ENCODE measurements around the gene CDH20. TPM values are rescaled to one million over a fixed set of nuclear protein-coding genes. Genes with fewer than 3 reads are reported as not detected.
A peak's percentile ranks its signal among the peaks of the same experiment; 100 is the strongest.

The CDH20 gene
- total RNA-seq, 1 experiment from 2014 or later = not detected

DNA sequence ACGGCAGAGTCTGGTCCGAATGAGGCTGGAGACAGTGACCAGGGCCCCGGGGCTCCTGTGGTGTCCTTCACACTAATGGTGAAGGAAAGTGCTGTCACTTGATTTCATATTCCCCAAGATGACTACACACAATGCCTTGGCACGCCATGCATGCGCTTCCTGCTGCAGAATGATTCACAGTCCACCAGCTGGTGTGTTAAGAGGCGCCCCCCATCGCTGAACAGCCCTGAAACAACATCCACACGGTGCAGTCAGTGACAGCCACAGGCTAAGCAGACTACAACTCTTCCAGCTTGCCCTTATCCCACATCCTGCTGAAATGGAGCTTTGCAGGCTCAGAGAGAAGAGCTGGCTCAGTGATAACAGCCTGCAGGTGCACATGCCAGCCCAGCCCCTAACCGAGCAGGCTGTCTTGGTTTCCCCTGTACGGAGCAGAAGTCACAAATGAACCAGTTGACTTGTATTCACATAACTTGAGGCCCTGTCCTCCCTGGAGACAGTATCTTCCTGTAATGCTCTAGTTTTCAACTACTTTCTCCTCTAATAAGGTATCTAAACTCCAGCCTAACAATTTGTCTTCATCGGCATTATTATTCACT is 24.3 kb upstream of the CDH20 start:
- Mint-ChIP-seq H3K36me3 (ENCODE audit: insufficient read depth, unreplicated experiment) (no peaks in the 10 kb centered on the region), H3K4me1 (ENCODE audit: low read depth, unreplicated experiment) (no peaks in the 10 kb centered on the region), H3K27ac (ENCODE audit: unreplicated experiment) (no peak overlapping the region), H3K27me3 (ENCODE audit: unreplicated experiment) (peaks cover 11% of the 10 kb centered on the region), H3K9me3 (ENCODE audit: low read depth, unreplicated experiment) (no peaks in the 10 kb centered on the region), H3K4me3 (ENCODE audit: low read depth, unreplicated experiment) (no peak overlapping the region)
- intact Hi-C loops (cut with micrococcal nuclease; ENCODE audit: unreplicated experiment) = no loop called here
- BruUV-seq (replicated peaks) = no TSS peak
- TF ChIP-seq CTCF (IDR thresholded peaks at IDR 0.05; ENCODE audit: unreplicated experiment) = no peak
- DNase-seq = peak; percentile 6
- CTCF ChIA-PET = no interaction called here

- no peaks in the 10 kb centered on the region for H3K4me1 Mint-ChIP-seq (ENCODE audit: low read depth, unreplicated experiment)
- no peaks in the 10 kb centered on the region for H3K27me3 Mint-ChIP-seq (ENCODE audit: unreplicated experiment)
- H3K36me3 Mint-ChIP-seq (ENCODE audit: insufficient read depth, unreplicated experiment) = no peaks in the 10 kb centered on the region
- CTCF ChIA-PET = interaction anchor here (0.8 to 2.8 kb wide), 6 partner anchors 9 to 572 kb away, joined by 3 to 44 read pairs (median 3); no protein-coding TSS in a partner anchor
- H3K9me3 Mint-ChIP-seq (ENCODE audit: low read depth, unreplicated experiment) = peaks cover 3% of the 10 kb centered on the region
- intact Hi-C loops (cut with micrococcal nuclease; ENCODE audit: unreplicated experiment) = loop anchor here (1.0 to 5.0 kb wide), 4 partner anchors 180 to 809 kb away; no protein-coding TSS in a partner anchor
- BruUV-seq (replicated peaks) = no TSS peak
- no peak overlapping the region for H3K27ac Mint-ChIP-seq (ENCODE audit: unreplicated experiment)
- peak; percentile 96 for TF ChIP-seq CTCF (IDR thresholded peaks at IDR 0.05; ENCODE audit: unreplicated experiment)
- no peak overlapping the region for H3K4me3 Mint-ChIP-seq (ENCODE audit: low read depth, unreplicated experiment)
- peak; percentile 87 for DNase-seq
Observed at GRCh38 chr18:61322265-61322873, 10.9 kb upstream of the CDH20 start.

DNA sequence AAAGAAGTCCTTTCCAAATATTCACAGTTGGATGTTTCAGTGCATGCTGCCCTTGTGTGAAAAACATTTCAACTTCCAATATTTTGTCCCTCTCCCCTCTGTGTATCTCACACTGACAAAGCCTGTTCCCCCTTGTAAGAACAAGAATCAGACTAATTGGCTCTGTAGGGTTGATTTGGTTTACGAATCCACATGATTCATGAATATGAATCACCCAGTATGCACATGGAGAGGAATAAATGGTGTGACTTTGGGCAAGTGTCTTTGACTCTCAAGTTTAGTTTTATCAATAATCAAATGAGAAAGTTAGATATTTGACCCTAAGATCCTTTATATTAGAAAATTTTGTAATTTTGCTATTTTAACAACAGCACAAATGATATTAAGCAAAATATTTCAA is 9.3 kb upstream of the CDH20 start:
- no peak for TF ChIP-seq CTCF (IDR thresholded peaks at IDR 0.05; ENCODE audit: unreplicated experiment)
- Mint-ChIP-seq H3K9me3 (ENCODE audit: low read depth, unreplicated experiment) (peaks cover 3% of the 10 kb centered on the region), H3K27me3 (ENCODE audit: unreplicated experiment) (no peaks in the 10 kb centered on the region), H3K27ac (ENCODE audit: unreplicated experiment) (no peak overlapping the region), H3K4me3 (ENCODE audit: low read depth, unreplicated experiment) (no peak overlapping the region), H3K4me1 (ENCODE audit: low read depth, unreplicated experiment) (no peaks in the 10 kb centered on the region), H3K36me3 (ENCODE audit: insufficient read depth, unreplicated experiment) (no peaks in the 10 kb centered on the region)
- BruUV-seq (replicated peaks) = no TSS peak
- intact Hi-C loops (cut with micrococcal nuclease; ENCODE audit: unreplicated experiment) = loop anchor here (5.0 kb wide), 2 partner anchors 517 to 637 kb away; no protein-coding TSS in a partner anchor
- no peak for DNase-seq
- CTCF ChIA-PET = interaction anchor here (2.8 kb wide), 1 partner anchor 178 kb away, joined by 44 read pairs; no protein-coding TSS in a partner anchor

DNA sequence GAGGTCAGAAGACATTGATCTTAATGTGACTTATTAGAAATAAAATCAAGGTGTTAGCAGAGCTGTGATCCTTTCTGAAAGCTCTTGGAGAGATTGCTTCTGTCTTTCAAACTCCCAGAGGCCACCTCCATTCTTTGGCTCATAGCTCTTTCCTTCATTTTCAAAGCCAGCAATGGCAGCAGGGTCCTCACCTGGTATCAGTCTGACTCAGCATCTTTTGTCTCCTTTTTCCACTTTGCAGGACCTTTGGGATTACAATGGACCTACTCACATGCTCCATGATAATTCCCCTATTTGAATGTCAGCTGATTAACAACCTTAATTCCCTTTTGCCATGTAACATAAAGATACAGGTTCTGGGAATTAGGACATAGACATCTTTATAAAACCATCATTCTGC is 6.8 kb upstream of the CDH20 start:
- no peaks in the 10 kb centered on the region for H3K27me3 Mint-ChIP-seq (ENCODE audit: unreplicated experiment)
- no peak overlapping the region for H3K27ac Mint-ChIP-seq (ENCODE audit: unreplicated experiment)
- no peak for TF ChIP-seq CTCF (IDR thresholded peaks at IDR 0.05; ENCODE audit: unreplicated experiment)
- H3K36me3 Mint-ChIP-seq (ENCODE audit: insufficient read depth, unreplicated experiment) = no peaks in the 10 kb centered on the region
- CTCF ChIA-PET = interaction anchor here (0.6 kb wide), 1 partner anchor 143 kb away, joined by 4 read pairs; no protein-coding TSS in a partner anchor
- no peak overlapping the region for H3K4me3 Mint-ChIP-seq (ENCODE audit: low read depth, unreplicated experiment)
- no TSS peak for BruUV-seq (replicated peaks)
- no peak for DNase-seq
- intact Hi-C loops (cut with micrococcal nuclease; ENCODE audit: unreplicated experiment) = no loop called here
- H3K9me3 Mint-ChIP-seq (ENCODE audit: low read depth, unreplicated experiment) = no peaks in the 10 kb centered on the region
- H3K4me1 Mint-ChIP-seq (ENCODE audit: low read depth, unreplicated experiment) = no peaks in the 10 kb centered on the region

Measured in Calu3 (cell line).